Measurements from ENCODE around the gene GNAS.

GNAS gene

GRCh38 chr20:58852543-58853271 lies at the start of gene GNAS:
Gene GNAS, plus strand, starts transcription at chr20:58852716.
- TF ChIP-seq, protein P1, sequence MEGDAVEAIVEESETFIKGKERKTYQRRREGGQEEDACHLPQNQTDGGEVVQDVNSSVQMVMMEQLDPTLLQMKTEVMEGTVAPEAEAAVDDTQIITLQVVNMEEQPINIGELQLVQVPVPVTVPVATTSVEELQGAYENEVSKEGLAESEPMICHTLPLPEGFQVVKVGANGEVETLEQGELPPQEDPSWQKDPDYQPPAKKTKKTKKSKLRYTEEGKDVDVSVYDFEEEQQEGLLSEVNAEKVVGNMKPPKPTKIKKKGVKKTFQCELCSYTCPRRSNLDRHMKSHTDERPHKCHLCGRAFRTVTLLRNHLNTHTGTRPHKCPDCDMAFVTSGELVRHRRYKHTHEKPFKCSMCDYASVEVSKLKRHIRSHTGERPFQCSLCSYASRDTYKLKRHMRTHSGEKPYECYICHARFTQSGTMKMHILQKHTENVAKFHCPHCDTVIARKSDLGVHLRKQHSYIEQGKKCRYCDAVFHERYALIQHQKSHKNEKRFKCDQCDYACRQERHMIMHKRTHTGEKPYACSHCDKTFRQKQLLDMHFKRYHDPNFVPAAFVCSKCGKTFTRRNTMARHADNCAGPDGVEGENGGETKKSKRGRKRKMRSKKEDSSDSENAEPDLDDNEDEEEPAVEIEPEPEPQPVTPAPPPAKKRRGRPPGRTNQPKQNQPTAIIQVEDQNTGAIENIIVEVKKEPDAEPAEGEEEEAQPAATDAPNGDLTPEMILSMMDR (IDR thresholded peaks at IDR 0.05), result peak; percentile 70

DNA sequence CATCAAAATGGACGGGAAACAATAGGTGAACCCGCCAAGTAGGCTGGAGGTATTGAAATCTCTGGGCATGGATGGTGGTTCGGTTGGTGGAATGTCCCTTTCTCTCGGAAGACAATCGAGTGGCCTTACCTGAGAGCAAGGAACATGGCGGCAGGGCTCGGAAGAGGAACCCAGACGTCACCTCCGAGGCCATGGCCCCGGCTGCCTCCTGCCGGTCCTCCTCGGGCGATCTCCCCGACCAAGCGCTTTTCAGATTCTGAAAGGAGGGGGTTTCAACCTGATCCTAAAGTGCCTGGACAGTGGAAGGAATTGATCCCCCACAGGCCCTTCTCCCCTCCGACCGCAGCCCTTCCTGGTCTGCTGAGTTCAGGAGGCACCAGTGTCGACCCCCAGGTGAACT lies 49.0 kb upstream of the GNAS start:
- TF ChIP-seq, protein P1 (IDR thresholded peaks at IDR 0.05), result no peak

DNA sequence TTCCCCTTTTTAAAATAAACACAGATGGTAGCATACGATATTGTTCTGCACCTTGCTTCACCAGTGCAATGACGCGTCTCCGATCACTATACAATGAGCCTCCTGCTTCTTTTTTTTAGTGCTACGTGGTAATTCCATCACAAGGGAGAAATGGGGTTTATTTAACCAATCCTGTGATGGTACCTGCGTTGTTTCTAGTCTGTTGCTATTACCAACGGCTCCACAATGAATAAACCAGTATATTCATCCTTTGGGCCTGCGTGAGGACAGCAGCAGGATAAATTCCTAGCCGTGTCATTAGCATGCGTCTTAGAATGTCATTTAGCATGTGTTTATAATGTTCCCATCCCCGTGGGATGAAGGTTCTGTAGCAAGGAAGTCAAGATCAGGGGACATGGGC lies 44.7 kb upstream of the GNAS start:
- TF ChIP-seq, protein P1 (IDR thresholded peaks at IDR 0.05), result no peak

GRCh38 chr20:58808271-58809046 lies 44.1 kb upstream of the GNAS start:
- TF ChIP-seq, protein P1 (IDR thresholded peaks at IDR 0.05), result no peak

DNA sequence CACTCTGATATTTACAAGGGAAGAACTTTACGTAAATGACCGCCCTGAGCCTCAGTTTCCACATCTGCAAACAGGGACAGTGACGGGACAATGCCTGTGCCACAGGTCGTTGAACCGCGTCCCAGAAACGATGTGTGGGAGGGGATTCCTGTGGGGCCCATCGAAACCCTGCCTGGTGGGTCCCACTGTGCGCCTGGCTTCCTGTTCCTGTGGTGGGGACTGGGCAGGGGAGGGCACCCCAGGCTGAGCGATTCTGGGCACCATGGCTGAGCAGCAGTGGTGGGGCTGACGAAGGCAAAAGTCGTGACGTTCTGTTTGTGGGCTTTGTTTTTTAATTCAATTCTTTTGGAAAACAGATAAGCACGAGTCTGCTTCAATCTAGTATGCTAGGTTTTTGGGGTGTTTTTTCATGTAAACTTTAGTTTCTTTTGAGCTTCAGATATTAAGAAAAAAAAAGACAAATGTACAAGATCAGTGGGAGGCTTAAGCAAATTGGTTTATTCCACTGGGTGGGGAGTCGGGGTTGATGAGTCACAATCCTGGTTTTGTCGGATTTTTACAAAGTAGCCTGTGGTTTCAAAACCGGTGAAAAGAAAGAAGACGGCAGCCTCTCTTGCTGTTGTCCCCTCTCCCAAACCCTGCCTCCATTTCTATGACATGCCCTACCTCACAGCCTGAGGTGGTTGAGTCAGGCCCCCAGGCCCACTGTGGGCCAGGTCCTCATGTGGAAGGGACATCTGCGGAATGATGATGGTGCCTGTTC lies 42.2 kb upstream of the GNAS start:
- TF ChIP-seq, protein P1 (IDR thresholded peaks at IDR 0.05), result no peak

DNA sequence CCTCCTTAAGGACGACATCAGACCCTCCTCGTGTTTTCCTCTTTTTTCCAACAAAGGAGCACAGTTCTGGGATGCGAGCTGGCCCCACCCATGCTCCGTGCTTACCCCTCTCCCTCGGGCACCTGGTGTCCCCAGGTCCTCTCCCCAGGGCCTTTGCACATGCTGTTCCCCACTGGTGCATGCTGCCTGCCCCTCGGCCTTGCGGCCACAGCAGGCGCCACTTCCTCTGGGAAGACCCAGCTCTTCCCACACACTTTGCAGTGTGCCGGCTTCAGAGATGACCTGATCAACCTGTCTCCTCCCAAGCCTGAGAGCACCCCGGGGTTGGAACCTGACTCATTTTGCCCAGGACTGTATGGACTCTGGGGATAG lies 41.7 kb upstream of the GNAS start:
- TF ChIP-seq, protein P1 (IDR thresholded peaks at IDR 0.05), result no peak

DNA sequence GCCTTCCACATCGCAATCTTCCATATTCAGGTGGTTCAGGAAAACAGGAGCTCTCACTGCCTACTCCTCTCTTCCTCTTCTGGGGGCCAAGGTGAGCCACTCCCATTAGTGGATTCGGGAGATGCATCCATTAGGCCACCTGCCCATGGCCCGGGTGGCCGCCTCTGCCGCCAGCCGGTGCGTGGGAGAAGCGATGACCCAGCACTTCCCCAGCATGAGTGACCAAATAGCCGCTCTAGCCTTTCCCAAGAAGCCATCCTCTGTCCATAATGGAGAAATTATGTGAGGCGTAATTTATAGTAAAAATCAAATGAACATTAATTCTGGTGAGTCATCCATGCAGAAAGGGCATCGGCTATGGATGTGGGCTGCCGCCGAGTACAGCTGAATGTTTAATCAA lies 41.2 kb upstream of the GNAS start:
- TF ChIP-seq, protein P1 (IDR thresholded peaks at IDR 0.05), result no peak

All from LNCAP (cell line).